Measurements from ENCODE around the gene ZNF500. TPM values are rescaled to one million over a fixed set of nuclear protein-coding genes. Genes with fewer than 3 reads are reported as not detected.

The ZNF500 gene
- total and polyA plus RNA-seq, 2 of the 4 experiments (the other 2 are of a cell fraction) = 4.5 to 5.9 TPM

DNA sequence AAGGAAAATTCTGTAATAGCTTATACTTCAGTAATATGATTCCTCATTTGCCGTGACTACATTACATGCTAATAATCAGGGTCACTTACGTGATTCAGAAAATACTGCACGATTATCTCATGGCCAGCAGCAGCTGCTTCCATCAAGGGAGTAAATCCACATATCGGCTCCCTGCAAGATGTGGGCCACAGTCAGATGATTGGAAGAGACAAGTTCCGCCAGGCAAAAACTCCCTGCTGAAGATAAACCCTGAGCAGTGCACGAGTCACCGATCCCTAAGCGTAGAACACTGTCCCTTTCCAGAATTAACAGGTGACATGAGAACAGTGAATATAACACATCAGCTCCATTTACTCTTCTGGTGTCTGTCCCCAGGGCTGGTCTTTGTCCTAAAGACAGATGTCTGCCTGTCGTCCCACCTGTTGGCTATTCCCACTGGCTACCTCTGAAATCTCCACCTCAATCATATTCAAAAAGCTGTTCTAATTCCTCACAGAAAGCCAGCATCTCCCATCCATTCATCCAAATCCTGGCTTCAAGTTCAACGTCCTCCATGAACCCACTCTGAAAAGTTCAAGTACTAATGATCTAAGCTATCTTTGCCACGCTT, 42.2 kb downstream of the ZNF500 start:
- ChIA-PET CTCF (no interaction called here), POLR2A (ENCODE audit: unreplicated experiment) (interaction anchor here (0.5 kb wide), 1 partner anchor 245 kb away, joined by 4 read pairs; no protein-coding TSS in a partner anchor)
- Histone ChIP-seq H4K20me1 (ENCODE audit: insufficient read depth, low read length) (no peaks in the 10 kb centered on the region), H3K56ac (ENCODE audit: extremely low read depth, insufficient read depth, low read length) (no peak overlapping the region), H2BK120ac (ENCODE audit: low read depth, low read length) (no peak overlapping the region), H2BK15ac (ENCODE audit: low read depth, low read length) (no peak overlapping the region), H2AK5ac (ENCODE audit: low read depth, low read length) (no peak overlapping the region), H3K27ac (ENCODE audit: insufficient read depth, low read length) (no peak overlapping the region), H3K9ac (ENCODE audit: low read depth, low read length) (no peak overlapping the region), H4K5ac (ENCODE audit: low read depth, low read length) (no peak overlapping the region), H2BK20ac (ENCODE audit: low read depth, low read length) (no peak overlapping the region), H3K4ac (ENCODE audit: low read depth, low read length) (no peak overlapping the region), H3K18ac (ENCODE audit: low read depth, low read length) (no peak overlapping the region), H3K79me1 (ENCODE audit: low read depth in 1 of 2, low read length in 2 of 2) (peaks cover 0 to 31% of the 10 kb centered on the region in 2 experiments; a peak in 1 of 4 replicates), H3K4me3 (ENCODE audit: insufficient read depth, low read depth, low read length) (no peak overlapping the region), H2AK9ac (replicated peaks; ENCODE audit: low read depth, low read length, poor library complexity) (no peak overlapping the region), H3K9me1 (ENCODE audit: insufficient read depth, low read length) (no peaks in the 10 kb centered on the region), H3K36me3 (ENCODE audit: control insufficient read depth, insufficient read depth, low read length) (peaks cover 48% of the 10 kb centered on the region), H2BK5ac (ENCODE audit: low read depth, low read length, poor library complexity, severe bottlenecking) (no peak overlapping the region), H3K27me3 (ENCODE audit: control insufficient read depth, insufficient read depth, low read length) (no peaks in the 10 kb centered on the region), H3K9me3 (ENCODE audit: control insufficient read depth, insufficient read depth, low read length) (no peaks in the 10 kb centered on the region), H4K8ac (ENCODE audit: low read depth in 2 of 2, low read length in 2 of 2) (no peak overlapping the region), H2AFZ (replicated peaks; ENCODE audit: low read length, poor library complexity) (no peak overlapping the region), H3K4me2 (ENCODE audit: low read depth, low read length) (no peak overlapping the region), H3K14ac (replicated peaks; ENCODE audit: low read depth, low read length) (no peak overlapping the region), H3K23ac (ENCODE audit: low read depth, low read length) (no peak overlapping the region), H4K91ac (ENCODE audit: insufficient read depth, low read depth, low read length) (no peak overlapping the region), H3K4me1 (ENCODE audit: control insufficient read depth, insufficient read depth, low read length) (no peaks in the 10 kb centered on the region)
- ATAC-seq (ENCODE audit: low read depth) = no peak
- no TSS peak for BruUV-seq (replicated peaks)
- 98% methylated on average over 5 of the region's 11 CpGs; no CpG with 5 or more reads in 1 of the 2 experiments for WGBS, 2 experiments (ENCODE audit: extremely low coverage in 2 of 2, insufficient read length in 1 of 2)
- intact Hi-C loops (cut with micrococcal nuclease) = no loop called here
- in situ Hi-C loops (cut with MboI; ENCODE audit: low sequenced_read_pairs) = no loop called here
- DNase-seq = no peak
- TF ChIP-seq CEBPB (IDR thresholded peaks at IDR 0.05; ENCODE audit: low read depth, low read length) = no peak
- no peak for TF ChIP-seq RCOR1 (IDR thresholded peaks at IDR 0.05; ENCODE audit: insufficient replicate concordance, low read length)
- TF ChIP-seq CHD1 (IDR thresholded peaks at IDR 0.05; ENCODE audit: low read depth, low read length) = no peak
- no peak for TF ChIP-seq RFX5 (IDR thresholded peaks at IDR 0.05; ENCODE audit: low read depth, low read length)
- TF ChIP-seq, protein P1, sequence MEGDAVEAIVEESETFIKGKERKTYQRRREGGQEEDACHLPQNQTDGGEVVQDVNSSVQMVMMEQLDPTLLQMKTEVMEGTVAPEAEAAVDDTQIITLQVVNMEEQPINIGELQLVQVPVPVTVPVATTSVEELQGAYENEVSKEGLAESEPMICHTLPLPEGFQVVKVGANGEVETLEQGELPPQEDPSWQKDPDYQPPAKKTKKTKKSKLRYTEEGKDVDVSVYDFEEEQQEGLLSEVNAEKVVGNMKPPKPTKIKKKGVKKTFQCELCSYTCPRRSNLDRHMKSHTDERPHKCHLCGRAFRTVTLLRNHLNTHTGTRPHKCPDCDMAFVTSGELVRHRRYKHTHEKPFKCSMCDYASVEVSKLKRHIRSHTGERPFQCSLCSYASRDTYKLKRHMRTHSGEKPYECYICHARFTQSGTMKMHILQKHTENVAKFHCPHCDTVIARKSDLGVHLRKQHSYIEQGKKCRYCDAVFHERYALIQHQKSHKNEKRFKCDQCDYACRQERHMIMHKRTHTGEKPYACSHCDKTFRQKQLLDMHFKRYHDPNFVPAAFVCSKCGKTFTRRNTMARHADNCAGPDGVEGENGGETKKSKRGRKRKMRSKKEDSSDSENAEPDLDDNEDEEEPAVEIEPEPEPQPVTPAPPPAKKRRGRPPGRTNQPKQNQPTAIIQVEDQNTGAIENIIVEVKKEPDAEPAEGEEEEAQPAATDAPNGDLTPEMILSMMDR (conservative IDR thresholded peaks at IDR 0.05; ENCODE audit: low read depth, low read length) = no peak
- TF ChIP-seq, protein P2, sequence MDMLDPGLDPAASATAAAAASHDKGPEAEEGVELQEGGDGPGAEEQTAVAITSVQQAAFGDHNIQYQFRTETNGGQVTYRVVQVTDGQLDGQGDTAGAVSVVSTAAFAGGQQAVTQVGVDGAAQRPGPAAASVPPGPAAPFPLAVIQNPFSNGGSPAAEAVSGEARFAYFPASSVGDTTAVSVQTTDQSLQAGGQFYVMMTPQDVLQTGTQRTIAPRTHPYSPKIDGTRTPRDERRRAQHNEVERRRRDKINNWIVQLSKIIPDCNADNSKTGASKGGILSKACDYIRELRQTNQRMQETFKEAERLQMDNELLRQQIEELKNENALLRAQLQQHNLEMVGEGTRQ (IDR thresholded peaks at IDR 0.05; ENCODE audit: low read depth, low read length) = no peak
- TF ChIP-seq BHLHE40 (IDR thresholded peaks at IDR 0.05; ENCODE audit: low read depth, low read length) = no peak
- no peak for TF ChIP-seq RAD21 (IDR thresholded peaks at IDR 0.05; ENCODE audit: low read length)
- no peak for TF ChIP-seq MAZ (IDR thresholded peaks at IDR 0.05; ENCODE audit: borderline replicate concordance, low read depth, low read length)
- no peak for TF ChIP-seq MAFK (IDR thresholded peaks at IDR 0.05; ENCODE audit: low read depth, low read length)
- dilution Hi-C loops (cut with HindIII; ENCODE audit: low sequenced_read_pairs, unreplicated experiment) = no loop called here
